ENCODE data around the gene SLC22A15.

DNA sequence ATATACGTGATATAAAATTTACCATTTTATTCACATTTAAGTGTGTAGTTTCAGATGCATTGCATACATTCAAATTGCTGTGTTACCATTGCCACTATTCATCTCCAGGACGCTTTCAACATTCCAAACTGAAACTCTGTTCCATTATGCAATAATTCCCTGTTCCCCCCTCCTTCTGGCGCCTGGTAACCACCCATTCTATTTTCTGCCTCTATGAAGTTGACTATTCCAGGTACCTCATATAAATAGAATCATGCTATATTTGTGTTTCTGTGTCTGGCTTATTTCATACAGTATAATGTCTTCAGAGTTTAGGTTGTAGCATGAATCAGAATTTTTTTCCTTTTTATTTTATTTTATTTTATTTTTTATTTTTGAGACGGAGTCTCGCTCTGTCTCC lies 41.7 kb downstream of the SLC22A15 start:
- TF ChIP-seq POLR2A (IDR thresholded peaks at IDR 0.05; ENCODE audit: low read depth) (no peak), POLR2AphosphoS5 (IDR thresholded peaks at IDR 0.05) (no peak), EP300 (IDR thresholded peaks at IDR 0.05) (no peak)
- TF ChIP-seq, protein P1, sequence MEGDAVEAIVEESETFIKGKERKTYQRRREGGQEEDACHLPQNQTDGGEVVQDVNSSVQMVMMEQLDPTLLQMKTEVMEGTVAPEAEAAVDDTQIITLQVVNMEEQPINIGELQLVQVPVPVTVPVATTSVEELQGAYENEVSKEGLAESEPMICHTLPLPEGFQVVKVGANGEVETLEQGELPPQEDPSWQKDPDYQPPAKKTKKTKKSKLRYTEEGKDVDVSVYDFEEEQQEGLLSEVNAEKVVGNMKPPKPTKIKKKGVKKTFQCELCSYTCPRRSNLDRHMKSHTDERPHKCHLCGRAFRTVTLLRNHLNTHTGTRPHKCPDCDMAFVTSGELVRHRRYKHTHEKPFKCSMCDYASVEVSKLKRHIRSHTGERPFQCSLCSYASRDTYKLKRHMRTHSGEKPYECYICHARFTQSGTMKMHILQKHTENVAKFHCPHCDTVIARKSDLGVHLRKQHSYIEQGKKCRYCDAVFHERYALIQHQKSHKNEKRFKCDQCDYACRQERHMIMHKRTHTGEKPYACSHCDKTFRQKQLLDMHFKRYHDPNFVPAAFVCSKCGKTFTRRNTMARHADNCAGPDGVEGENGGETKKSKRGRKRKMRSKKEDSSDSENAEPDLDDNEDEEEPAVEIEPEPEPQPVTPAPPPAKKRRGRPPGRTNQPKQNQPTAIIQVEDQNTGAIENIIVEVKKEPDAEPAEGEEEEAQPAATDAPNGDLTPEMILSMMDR (IDR thresholded peaks at IDR 0.05) = no peak

Data from esophagus muscularis mucosa (tissue), 4 donors.